ENCODE data around the gene ROR1.

Gene ROR1

GRCh38 chr1:63916485-63917360, 142.9 kb downstream of the ROR1 start:
- no peak for DNase-seq

- DNase-seq: no peak
Observed at GRCh38 chr1:63917571-63918417, 144.0 kb downstream of the ROR1 start.

GRCh38 chr1:63918418-63918945, 144.7 kb downstream of the ROR1 start:
- no peak for DNase-seq

- no peak for DNase-seq
Observed at GRCh38 chr1:63920154-63921117, 146.6 kb downstream of the ROR1 start.

- no peak for DNase-seq
Observed at GRCh38 chr1:63921359-63921758, 147.5 kb downstream of the ROR1 start.

GRCh38 chr1:63921802-63922201, 148.0 kb downstream of the ROR1 start:
- no peak for DNase-seq

- DNase-seq: no peak
Observed at GRCh38 chr1:63922848-63923247, 149.0 kb downstream of the ROR1 start.

- DNase-seq: no peak
Observed at GRCh38 chr1:63923302-63923701, 149.5 kb downstream of the ROR1 start.

GRCh38 chr1:63924600-63924999, 150.8 kb downstream of the ROR1 start:
- no peak for DNase-seq

- DNase-seq: no peak
Observed at GRCh38 chr1:63928186-63929105, 154.6 kb downstream of the ROR1 start.

- no peak for DNase-seq
Observed at GRCh38 chr1:63929106-63929478, 155.3 kb downstream of the ROR1 start.

GRCh38 chr1:63931468-63931867, 157.7 kb downstream of the ROR1 start:
- DNase-seq: no peak

GRCh38 chr1:63934697-63935096, 160.9 kb downstream of the ROR1 start:
- no peak for DNase-seq

- no peak for DNase-seq
Observed at GRCh38 chr1:63935143-63935542, 161.3 kb downstream of the ROR1 start.

GRCh38 chr1:63935553-63935952, 161.7 kb downstream of the ROR1 start:
- no peak for DNase-seq

GRCh38 chr1:63936276-63936675, 162.5 kb downstream of the ROR1 start:
- no peak for DNase-seq

- DNase-seq: no peak
Observed at GRCh38 chr1:63936801-63937200, 163.0 kb downstream of the ROR1 start.

- no peak for DNase-seq
Observed at GRCh38 chr1:63937461-63938022, 163.7 kb downstream of the ROR1 start.

GRCh38 chr1:63940440-63940839, 166.6 kb downstream of the ROR1 start:
- no peak for DNase-seq

GRCh38 chr1:63943393-63943792, 169.6 kb downstream of the ROR1 start:
- DNase-seq: no peak

GRCh38 chr1:63945943-63946342, 172.1 kb downstream of the ROR1 start:
- no peak for DNase-seq

All from NCI-H1105 (cell line).